ENCODE measurements around the gene CCL1.

CCL1 gene, protein sequence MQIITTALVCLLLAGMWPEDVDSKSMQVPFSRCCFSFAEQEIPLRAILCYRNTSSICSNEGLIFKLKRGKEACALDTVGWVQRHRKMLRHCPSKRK

DNA sequence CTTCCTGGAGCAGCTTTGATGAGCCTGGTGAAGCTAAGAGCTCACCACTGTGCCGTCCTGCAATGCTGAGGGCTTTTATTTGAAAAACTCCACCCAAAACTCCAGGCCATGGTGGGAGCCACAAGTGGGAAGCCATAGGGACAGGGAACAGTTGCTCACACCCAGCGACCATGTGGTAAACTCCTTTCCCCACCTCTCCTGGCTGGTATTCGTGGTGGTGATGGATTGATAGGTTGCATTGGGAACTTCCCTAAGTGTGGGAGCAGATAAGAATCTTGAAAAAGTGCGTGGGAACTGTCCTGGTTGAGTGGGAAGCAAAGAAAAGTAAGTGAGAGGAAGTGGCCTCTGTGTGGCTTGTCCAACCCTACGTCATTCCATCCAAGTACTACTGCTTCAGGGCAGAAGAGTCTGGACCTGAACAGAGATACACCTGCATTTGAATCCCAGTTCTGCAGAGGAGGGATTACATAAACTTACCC lies at the start of gene CCL1:
CCL1 (minus strand) TSS at position 51 of the 479 bp plus-strand sequence. CDS start 72 bp downstream, outside the sequence.
- no peak for DNase-seq (ENCODE audit: low read depth in 1 of 2, low spot score in 1 of 2)

DNA sequence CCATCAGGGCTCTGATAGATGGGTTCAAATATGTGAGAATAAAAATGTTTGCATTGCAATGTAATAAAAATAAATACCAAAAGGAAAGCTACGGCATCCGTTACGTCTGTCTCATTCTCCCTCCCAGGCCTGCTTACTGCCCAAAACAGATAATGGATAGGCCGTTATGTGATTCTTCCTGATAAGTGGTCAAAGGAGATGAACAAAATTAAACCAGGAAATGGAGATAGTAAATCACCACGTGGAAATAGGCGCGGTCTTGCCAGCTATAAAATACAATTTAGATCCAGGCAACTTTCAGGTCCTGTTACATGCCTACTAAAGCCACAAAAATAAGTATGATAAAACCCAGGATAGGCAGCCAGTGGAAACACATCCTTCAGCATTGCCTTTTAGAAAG lies 49.5 kb upstream of the CCL1 start:
- no peak for DNase-seq (ENCODE audit: low read depth in 1 of 2, low spot score in 1 of 2)

DNA sequence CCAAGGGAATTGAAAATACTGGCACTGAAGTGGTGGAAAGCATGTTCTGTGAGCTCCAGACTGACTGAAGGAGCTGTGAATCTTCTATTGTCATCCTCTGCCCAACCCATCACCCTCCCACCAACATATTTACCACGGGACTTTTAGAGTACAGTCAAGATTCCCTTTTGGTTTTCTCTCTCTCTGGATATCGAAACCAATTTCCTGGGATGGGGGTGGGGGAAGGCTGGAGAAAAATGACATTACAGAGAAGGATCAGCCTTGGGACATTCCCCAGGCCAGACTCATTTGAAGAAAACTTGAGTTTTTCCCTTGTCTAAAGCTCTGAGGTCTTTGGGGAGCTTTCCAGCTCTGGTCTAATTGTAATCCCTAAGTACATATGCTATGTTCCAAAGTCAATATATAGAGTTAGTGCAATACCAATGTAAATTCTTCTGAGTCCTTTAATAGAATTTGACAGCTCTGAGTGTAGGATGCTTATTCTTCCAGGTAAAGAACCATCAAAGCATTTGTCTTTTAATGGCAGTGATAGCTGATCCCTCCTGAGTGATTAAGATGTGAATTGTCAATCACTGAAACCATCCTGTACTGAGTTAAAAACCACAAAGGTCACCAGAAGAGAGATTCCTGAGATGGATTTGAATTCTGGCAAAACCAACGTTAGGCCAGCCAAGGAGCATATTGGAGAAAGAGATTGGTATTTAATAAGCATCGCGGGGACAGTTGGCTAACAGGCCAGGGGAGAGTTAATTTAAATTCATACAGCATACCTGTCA lies 48.8 kb upstream of the CCL1 start:
- DNase-seq (ENCODE audit: low read depth in 1 of 2, low spot score in 1 of 2), result no peak

DNA sequence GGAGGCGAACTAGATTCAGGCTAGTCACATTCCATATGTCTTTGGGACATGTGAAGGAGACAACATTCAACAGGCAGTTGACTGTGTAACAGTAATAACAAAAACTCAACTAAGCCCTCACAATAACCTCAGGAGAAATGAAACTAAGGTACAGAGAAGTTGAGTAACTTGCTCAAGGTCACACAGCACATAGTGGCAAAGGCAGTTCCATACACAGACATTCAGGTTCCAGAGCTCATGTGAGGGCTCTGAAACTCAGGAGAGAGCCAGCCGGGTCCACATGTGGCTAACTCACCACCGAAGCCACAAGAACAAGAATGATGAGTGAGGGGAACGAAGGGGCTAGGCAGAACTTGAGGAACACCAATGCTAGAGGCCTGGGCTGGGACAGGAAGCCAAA lies 46.3 kb upstream of the CCL1 start:
- no peak for DNase-seq (ENCODE audit: low read depth in 1 of 2, low spot score in 1 of 2)

DNA sequence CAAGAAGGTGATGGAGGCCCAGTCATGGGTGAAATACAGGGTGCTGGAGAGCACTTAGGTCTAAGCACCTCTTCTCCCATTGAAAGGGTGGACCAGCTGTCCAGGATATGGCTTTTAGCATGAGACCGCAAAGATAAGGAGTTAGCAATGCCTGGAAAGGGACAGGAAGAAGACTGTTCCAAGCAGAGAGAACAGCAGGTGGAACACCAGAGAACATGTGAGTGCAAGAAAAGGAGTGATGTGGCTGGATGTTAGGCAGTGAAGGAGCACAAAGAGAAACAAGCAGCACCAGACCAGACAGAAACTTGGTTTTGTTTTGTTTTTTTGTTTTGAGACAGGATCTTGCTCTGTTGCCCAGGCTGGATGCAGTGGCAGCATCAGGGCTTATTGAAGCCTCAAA lies 45.4 kb upstream of the CCL1 start:
- no peak for DNase-seq (ENCODE audit: low read depth in 1 of 2, low spot score in 1 of 2)

DNA sequence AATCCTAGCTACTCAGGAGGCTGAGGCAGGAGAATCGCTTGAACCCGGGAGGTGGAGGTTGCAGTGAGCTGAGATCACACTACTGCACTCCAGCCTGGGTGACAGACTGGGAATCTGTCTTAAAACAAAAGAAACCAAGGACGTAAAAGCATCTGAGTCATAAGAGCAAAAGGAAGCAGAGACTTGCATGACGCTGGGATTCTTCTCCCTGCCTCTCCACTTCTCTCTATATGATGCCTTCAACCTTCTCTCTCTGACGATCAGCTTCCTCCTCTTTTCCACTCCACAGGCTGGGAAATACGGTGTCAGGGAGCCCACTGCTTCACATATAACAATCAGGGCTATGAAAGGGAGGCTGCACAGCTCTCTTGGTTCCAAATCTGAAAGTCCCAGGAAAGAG lies 43.2 kb upstream of the CCL1 start:
- DNase-seq (ENCODE audit: low read depth in 1 of 2, low spot score in 1 of 2), result no peak

DNA sequence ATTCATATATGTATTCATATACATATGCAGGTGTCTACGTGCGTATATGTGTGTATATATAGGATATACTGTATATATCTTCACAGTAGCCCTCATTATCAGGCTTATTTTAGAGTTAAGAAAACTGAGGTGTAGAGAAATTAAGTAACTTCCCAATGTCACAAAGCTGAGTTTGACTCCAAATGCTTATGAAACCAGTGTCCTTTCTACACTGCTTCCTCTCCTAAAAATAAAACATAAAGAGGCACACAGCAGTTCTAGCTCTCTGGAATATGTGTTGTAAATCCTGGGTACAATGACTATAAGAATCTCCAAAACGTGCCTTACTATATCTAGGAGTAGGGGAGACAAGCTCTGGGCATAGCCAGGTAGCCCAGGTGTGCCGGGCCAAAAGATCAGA lies 40.0 kb upstream of the CCL1 start:
- DNase-seq (ENCODE audit: low read depth in 1 of 2, low spot score in 1 of 2), result no peak

DNA sequence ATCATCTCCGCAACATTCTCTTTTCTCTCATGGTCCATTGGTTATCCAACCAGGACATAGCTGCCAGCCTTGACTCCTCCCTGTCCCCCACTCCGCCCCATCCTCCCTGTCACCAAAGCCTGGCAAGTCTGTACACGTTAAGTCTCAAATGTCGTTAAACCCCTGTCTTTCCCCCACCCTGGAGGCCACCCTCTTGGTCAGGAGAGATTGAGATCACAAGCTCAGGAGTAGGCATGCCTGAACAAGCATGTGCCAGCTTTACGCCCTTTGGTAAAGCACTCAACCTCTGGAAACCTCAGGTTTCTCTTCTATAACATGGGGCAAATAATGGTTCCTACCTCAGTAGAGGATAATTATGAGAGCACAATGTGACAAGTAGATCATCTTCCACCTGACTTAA lies 38.1 kb upstream of the CCL1 start:
- DNase-seq (ENCODE audit: low read depth in 1 of 2, low spot score in 1 of 2), result no peak

DNA sequence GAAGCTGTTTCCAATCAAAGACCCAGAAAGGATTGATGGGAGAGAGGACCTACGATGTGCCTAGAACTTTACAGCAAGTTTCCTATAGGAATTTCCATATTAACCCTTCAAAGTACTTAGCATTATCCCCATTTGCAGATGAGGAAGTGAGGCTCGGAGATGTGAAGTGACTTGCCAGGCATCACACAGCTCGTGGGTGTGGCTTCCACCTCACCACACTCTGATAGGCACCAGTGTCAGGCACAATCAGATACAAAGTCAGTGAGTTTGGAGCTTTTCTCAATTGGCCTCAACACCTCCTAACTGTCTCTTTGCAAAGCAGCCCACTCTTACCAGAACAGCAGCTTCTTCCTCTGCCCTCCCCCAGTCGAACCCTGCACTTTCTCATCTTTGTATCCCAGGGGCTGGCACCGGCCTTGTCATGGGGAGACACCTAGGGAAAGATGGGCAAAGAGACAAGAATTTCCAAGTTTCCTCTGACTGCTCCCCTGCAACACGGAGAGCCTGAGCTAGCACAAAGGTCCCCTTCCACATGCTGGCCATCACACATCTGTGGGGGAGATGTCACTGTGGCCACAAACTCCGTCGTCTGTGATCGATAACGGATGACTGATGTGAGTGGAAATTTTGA lies 37.4 kb upstream of the CCL1 start:
- DNase-seq (ENCODE audit: low read depth in 1 of 2, low spot score in 1 of 2), result no peak

DNA sequence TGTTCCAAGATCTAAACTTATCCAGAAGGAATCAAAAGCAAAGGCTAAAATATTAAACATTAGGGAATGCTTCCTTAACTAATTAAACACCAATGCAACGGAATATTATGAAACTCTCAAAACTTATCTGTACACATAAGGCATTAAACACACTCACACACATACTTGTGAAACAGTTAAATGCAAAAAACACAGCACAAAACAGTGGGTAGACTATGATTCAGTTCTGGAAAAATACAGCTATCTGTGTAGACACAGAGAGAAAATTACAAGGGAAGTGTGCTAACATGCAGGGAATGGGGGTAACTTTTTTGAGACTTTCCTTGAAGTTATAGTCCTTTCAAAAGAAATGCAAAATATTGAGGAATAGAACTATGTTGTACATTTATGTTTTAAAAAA lies 36.7 kb upstream of the CCL1 start:
- DNase-seq (ENCODE audit: low read depth in 1 of 2, low spot score in 1 of 2), result no peak

DNA sequence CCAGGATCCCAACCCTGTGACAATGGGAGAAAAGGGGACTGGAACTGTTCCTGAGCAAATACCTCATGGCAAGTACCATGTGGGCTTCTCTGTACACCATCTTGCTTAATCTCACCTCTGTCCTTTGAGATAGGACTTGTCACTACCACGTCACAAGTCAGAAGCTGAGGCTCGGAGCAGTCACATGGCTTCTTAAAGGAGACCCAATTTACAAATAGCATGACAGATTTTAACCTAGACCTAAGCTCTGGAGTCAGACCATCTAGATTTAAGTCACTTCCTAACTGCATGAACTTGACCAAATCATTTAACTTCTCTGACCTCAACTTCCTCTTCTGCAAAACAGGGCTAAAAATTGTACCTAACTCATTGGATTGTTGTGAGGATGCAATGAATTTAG lies 36.0 kb upstream of the CCL1 start:
- no peak for DNase-seq (ENCODE audit: low read depth in 1 of 2, low spot score in 1 of 2)

DNA sequence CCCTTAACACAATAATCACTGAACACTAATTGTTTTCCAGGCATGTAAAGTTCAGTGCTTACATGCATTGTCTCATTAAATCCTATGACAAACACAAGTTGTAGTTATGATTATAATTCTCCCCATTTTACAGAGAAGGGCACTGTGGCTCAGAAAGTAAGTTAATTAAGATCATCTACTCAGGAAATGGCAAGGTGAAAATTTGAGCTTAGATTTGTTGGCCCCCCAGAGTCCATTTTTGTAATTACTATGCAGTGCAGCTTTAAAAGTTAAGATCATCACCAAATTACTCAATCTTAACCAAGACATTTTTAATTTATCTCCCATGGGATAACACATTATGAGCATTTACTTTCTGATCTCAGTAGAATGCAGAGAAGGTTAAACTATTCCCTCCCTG lies 34.2 kb upstream of the CCL1 start:
- no peak for DNase-seq (ENCODE audit: low read depth in 1 of 2, low spot score in 1 of 2)

DNA sequence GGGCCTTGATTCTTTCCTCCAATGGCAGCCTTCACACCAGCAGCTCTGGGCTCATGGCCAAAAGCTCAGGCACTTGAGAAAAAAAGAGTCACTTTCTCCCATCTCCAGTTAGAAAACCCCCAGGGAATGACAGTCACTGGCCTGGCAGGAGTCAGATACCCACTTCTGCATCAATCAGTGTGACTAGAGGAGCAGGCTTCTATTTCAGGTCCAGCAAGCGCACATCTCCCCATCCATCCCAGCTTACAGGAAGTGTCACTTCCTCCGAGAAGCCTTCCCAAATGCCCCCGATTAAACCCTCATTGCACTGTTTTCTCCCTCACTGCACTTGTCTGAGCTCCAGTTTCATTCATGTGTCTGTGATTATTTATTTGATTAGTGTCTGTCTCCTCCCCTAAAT lies 30.4 kb upstream of the CCL1 start:
- DNase-seq (ENCODE audit: low read depth in 1 of 2, low spot score in 1 of 2), result no peak

DNA sequence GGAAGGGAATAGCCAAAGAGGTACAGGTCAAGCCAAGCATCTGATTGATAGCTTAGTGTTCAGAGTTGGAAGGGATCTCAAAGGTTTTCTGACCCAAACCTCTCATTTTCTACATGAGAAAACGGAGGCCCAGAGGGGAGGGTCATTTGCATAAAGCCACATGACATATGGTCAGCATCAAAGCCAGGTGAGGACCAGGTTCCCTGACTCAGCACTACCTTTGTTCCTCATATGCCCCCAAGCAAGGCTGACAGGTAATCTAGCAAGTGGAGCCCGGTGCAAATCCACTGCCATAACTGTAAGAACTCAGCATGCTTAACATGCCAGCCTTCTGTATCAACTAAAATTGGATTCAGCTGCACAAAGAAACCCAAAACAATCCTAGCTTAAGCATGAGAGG lies 28.2 kb upstream of the CCL1 start:
- DNase-seq (ENCODE audit: low read depth in 1 of 2, low spot score in 1 of 2), result no peak

DNA sequence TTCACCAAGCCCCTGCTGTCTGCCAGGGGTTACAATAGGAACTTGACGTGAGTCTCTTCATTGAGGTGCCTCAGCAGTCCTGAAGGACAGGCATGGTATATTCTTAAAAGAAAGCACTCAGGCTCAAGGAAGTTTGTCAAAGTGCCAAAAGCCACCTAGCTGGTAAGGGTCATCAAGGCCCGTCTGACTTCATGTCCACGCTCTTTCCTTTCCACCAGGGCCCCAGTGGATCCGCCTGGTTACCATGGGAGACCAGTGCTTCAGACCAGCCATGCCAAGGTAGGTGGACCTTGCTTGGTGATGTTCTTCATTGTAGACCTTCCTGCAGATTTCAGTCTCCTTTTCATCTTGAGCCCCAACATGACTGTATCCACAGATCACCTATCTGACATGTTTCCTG lies 27.6 kb upstream of the CCL1 start:
- DNase-seq (ENCODE audit: low read depth in 1 of 2, low spot score in 1 of 2), result no peak

DNA sequence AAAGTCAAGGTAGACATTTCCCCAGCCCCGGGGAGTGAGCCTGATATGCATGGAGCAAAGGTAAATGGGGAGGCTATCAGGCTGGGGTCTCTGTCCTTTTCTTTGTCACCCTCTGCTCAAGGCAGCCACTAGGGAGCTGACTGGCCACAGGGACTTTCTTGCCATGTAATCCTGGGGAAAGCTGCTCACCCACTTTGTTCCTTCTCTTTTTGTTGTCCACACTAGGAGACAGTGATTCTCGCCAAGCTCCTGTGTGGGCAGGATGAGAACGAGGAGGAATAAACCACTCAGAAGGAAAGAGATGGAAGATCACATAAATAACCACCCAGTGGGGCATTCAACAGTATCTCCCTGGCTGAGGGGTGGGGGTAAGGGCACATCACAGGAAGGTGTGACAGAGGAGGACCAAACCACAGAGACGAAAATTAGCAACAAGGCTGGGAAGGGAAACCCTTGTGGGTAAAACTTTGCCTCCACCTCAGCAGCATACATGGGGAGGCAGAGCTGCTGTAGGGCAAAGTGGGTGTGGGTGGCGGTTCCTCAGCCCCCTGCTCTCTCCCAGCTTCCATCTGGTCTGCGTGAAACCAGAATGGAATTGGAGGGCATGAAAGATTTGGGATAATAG lies 26.2 kb upstream of the CCL1 start:
- no peak for DNase-seq (ENCODE audit: low read depth in 1 of 2, low spot score in 1 of 2)

DNA sequence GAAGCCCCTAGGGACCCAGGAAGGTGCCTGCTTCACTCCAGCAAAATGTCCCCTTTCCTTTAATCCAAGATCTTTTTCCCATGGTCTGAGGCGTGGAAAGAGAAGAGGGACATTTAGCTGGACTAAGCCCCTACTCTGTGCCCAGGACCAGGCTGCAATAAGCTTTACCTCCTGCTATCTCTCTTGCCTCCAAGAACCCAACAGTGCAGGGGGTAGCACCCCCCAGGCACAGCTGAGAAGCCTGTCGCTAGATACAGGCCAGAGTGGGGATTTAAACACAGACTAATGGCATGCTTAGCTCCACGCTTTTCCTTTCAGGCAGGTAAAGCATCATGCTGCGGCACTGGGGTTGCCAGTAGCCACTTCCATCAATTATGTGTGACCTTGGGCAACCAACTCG lies 24.5 kb upstream of the CCL1 start:
- DNase-seq (ENCODE audit: low read depth in 1 of 2, low spot score in 1 of 2), result no peak

DNA sequence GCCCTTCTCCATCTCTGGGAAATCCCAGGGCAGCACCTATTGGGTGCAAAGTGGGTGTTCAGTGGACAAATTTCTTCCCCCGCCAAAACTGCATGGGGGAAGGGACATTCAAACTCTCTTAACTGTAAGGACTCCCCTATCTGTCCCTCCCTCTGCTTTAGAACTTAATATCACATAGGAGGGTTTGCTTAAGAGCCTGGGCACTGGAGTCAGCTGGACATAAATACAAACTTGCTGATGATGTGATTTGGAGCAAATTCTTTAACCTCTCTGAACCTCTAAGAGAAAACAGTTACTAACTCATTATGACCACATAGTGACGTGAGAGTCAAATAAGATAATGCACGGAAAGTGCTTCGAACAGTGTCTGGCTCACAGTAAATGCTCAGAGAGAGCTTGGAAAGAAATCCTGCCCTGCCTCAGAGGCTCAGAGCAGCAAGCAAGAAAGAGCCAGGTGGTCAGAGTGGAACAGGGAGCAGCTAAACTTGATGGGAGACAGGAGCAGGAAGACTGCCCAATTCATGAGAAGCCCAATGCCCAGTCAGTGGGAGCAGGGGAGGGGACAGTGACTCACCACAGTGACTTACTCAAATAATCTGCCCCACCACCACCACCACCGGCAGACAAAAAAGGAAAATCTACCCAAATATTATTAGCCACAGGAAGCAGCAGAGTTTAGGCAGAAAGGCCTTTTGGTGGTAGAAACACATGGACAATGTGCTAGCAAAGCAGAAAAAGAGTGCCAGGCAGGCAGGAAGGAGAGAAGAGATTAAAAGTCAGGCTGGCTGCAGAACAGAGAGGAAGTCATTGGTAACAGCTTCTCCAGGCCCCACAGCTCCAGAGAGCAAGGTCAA lies 23.9 kb upstream of the CCL1 start:
- DNase-seq (ENCODE audit: low read depth in 1 of 2, low spot score in 1 of 2), result no peak

DNA sequence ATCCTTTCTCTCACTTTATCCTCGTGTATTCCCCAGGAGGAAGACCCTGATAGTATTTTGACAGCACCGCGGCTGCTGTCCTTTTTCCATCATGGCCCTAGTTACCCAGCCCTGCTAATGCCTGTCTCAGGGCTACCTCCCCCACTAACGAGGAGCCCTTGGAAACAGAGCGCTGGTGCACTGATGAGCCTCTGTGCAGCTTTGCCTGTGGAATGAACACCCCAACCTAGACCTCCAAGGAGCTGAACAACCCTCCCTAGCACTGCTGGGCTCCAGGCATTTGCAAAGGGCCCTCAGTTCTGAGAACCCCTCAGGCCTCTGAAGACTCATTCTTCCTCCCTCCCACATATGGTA lies 23.3 kb upstream of the CCL1 start:
- DNase-seq (ENCODE audit: low read depth in 1 of 2, low spot score in 1 of 2), result no peak

DNA sequence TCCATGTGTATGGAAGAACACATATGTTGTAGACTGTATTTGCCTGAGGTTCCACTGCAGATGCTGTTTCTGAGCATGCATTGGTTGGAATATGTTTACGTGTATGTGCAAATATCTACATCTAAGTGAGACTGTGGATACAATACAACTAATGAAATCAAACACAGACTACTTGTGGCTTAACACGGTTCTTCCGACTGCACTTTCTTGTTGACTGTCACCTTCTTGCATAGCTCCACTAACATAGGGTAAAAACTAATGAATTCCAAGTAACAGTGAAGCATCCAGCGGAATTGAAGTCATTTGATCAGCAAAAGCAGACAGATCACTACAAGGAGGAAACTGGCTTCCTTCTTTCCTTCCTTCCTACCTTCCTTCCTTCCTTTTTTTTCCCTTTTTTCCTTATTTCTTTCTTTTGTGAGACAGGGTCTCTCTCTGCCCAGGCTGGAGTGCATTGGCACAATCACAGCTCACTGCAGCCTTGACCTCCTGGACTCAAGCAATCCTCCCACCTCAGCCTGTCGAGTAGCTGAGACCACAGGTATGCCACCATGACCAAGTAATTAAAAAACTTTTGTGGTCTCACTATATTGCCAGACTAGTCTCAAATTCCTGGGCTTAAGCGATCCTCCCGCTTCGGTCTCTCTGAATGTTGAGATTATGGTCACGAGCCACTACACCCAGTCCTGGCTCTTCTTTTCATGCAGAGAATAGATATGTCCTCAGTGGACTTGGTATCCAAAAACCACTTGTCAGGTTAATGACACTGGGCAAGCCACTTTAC lies 22.0 kb upstream of the CCL1 start:
- no peak for DNase-seq (ENCODE audit: low read depth in 1 of 2, low spot score in 1 of 2)

DNA sequence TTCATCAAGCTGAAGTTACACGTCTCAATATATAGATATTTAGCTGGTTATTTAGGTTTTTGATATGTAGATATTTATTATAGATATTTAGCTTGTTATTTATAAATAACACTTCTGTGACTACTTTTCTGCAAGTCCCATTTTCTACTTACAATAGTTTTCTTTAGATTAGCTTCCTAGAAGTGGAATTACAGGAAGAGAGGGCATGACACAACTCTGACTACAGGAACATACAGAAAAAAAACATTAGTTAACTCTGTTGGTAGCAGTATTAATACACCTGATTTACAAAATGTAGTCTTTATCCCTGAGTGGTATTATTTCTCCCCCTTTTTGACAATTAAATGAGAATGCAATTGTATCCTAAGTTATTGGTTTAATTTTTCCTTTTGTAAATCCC lies 21.2 kb upstream of the CCL1 start:
- no peak for DNase-seq (ENCODE audit: low read depth in 1 of 2, low spot score in 1 of 2)
